ENCODE results near the gene CD55.

Gene CD55

GRCh38 chr1:207402744-207403143 lies 81.3 kb downstream of the CD55 start:
- H3K36me3 Mint-ChIP-seq (ENCODE audit: insufficient read depth) = no peaks in the 10 kb centered on the region
- no peak overlapping the region for H3K27ac Mint-ChIP-seq (ENCODE audit: low read depth)
- no peaks in the 10 kb centered on the region for H3K4me1 Mint-ChIP-seq
- DNase-seq (ENCODE audit: low spot score in 2 of 2) = no peak
- H3K27me3 Mint-ChIP-seq = no peaks in the 10 kb centered on the region
- no peak overlapping the region for H3K4me3 Mint-ChIP-seq
- H3K9me3 Mint-ChIP-seq = no peaks in the 10 kb centered on the region
- no peak for ATAC-seq (replicated peaks; ENCODE audit: extremely low read depth, poor library complexity, severe bottlenecking)

- no peaks in the 10 kb centered on the region for H3K36me3 Mint-ChIP-seq (ENCODE audit: insufficient read depth)
- H3K4me1 Mint-ChIP-seq = no peaks in the 10 kb centered on the region
- no peak for ATAC-seq (replicated peaks; ENCODE audit: extremely low read depth, poor library complexity, severe bottlenecking)
- H3K27ac Mint-ChIP-seq (ENCODE audit: low read depth) = no peak overlapping the region
- H3K9me3 Mint-ChIP-seq = no peaks in the 10 kb centered on the region
- peaks cover 12% of the 10 kb centered on the region for H3K27me3 Mint-ChIP-seq
- H3K4me3 Mint-ChIP-seq = no peak overlapping the region
- no peak for DNase-seq (ENCODE audit: low spot score in 2 of 2)
These were observed 83.5 kb downstream of the CD55 start for GRCh38 chr1:207404849-207405525.

GRCh38 chr1:207405814-207406213 lies 84.3 kb downstream of the CD55 start:
- no peak overlapping the region for H3K4me3 Mint-ChIP-seq
- no peak for DNase-seq (ENCODE audit: low spot score in 2 of 2)
- no peak for ATAC-seq (replicated peaks; ENCODE audit: extremely low read depth, poor library complexity, severe bottlenecking)
- H3K27me3 Mint-ChIP-seq = peaks cover 12% of the 10 kb centered on the region
- H3K27ac Mint-ChIP-seq (ENCODE audit: low read depth) = no peak overlapping the region
- no peaks in the 10 kb centered on the region for H3K9me3 Mint-ChIP-seq
- no peaks in the 10 kb centered on the region for H3K36me3 Mint-ChIP-seq (ENCODE audit: insufficient read depth)
- no peaks in the 10 kb centered on the region for H3K4me1 Mint-ChIP-seq

- Mint-ChIP-seq H3K27me3 (peaks cover 12% of the 10 kb centered on the region), H3K27ac (ENCODE audit: low read depth) (no peak overlapping the region), H3K9me3 (no peaks in the 10 kb centered on the region), H3K4me3 (no peak overlapping the region), H3K4me1 (no peaks in the 10 kb centered on the region), H3K36me3 (ENCODE audit: insufficient read depth) (no peaks in the 10 kb centered on the region)
- no peak for DNase-seq (ENCODE audit: low spot score in 2 of 2)
- no peak for ATAC-seq (replicated peaks; ENCODE audit: extremely low read depth, poor library complexity, severe bottlenecking)
These were observed 86.3 kb downstream of the CD55 start for GRCh38 chr1:207407655-207408260.

Data from central memory CD8-positive, alpha-beta T cell (primary cell).